ENCODE data around the gene DRGX.

Gene DRGX

GRCh38 chr10:49395741-49396665 is at the start of gene DRGX:
Gene DRGX, minus strand, starts transcription at chr10:49396089. Its CDS starts 649 bp downstream, at chr10:49395440.
- DNase-seq (ENCODE audit: low spot score): no peak

GRCh38 chr10:49444349-49444748 is 48.5 kb upstream of the DRGX start:
- DNase-seq (ENCODE audit: low spot score): no peak

GRCh38 chr10:49442863-49443262 is 47.0 kb upstream of the DRGX start:
- no peak for DNase-seq (ENCODE audit: low spot score)

- DNase-seq (ENCODE audit: low spot score): no peak
Observed at GRCh38 chr10:49441488-49442476, 45.9 kb upstream of the DRGX start.

- no peak for DNase-seq (ENCODE audit: low spot score)
Observed at GRCh38 chr10:49435225-49435624, 39.3 kb upstream of the DRGX start.

GRCh38 chr10:49433069-49433468 is 37.2 kb upstream of the DRGX start:
- no peak for DNase-seq (ENCODE audit: low spot score)

GRCh38 chr10:49431426-49431825 is 35.5 kb upstream of the DRGX start:
- DNase-seq (ENCODE audit: low spot score): no peak

GRCh38 chr10:49429458-49429857 is 33.6 kb upstream of the DRGX start:
- no peak for DNase-seq (ENCODE audit: low spot score)

GRCh38 chr10:49426490-49427360 is 30.8 kb upstream of the DRGX start:
- no peak for DNase-seq (ENCODE audit: low spot score)

GRCh38 chr10:49419005-49419404 is 23.1 kb upstream of the DRGX start:
- DNase-seq (ENCODE audit: low spot score): no peak

GRCh38 chr10:49418328-49418727 is 22.4 kb upstream of the DRGX start:
- DNase-seq (ENCODE audit: low spot score): no peak

- DNase-seq (ENCODE audit: low spot score): no peak
Observed at GRCh38 chr10:49418053-49418326, 22.1 kb upstream of the DRGX start.

- DNase-seq (ENCODE audit: low spot score): no peak
Observed at GRCh38 chr10:49417311-49418052, 21.6 kb upstream of the DRGX start.

GRCh38 chr10:49415846-49416245 is 20.0 kb upstream of the DRGX start:
- no peak for DNase-seq (ENCODE audit: low spot score)

- no peak for DNase-seq (ENCODE audit: low spot score)
Observed at GRCh38 chr10:49415109-49415508, 19.2 kb upstream of the DRGX start.

- no peak for DNase-seq (ENCODE audit: low spot score)
Observed at GRCh38 chr10:49414496-49414895, 18.6 kb upstream of the DRGX start.

- DNase-seq (ENCODE audit: low spot score): no peak
Observed at GRCh38 chr10:49412571-49412970, 16.7 kb upstream of the DRGX start.

GRCh38 chr10:49410365-49411074 is 14.6 kb upstream of the DRGX start:
- no peak for DNase-seq (ENCODE audit: low spot score)

- DNase-seq (ENCODE audit: low spot score): no peak
Observed at GRCh38 chr10:49409755-49410154, 13.9 kb upstream of the DRGX start.

GRCh38 chr10:49408519-49409306 is 12.8 kb upstream of the DRGX start:
- DNase-seq (ENCODE audit: low spot score): no peak

Measured in putamen (tissue), 1 donor.